ENCODE data around the gene EPN2. TPM values are rescaled to one million over a fixed set of nuclear protein-coding genes. Genes with fewer than 3 reads are reported as not detected.

Gene EPN2
- total RNA-seq, 4 donors from 2014 or later, result 26.5 to 49.2 (median 38.9) TPM

GRCh38 chr17:19249681-19250080, 12.5 kb downstream of the EPN2 start:
- H3K27me3 ChIP-seq, result no peaks in the 10 kb centered on the region
- 51% methylated on average over 7 of the region's 7 CpGs for WGBS
- no peaks in the 10 kb centered on the region for H3K9me3 ChIP-seq
- intact Hi-C loops (cut with DNase I), result no loop called here
- H3K4me1 ChIP-seq, result peaks cover 58 to 76% (median 65%) of the 10 kb centered on the region in 4 donors
- no peaks in the 10 kb centered on the region for H3K36me3 ChIP-seq
- H3K27ac ChIP-seq (replicated peaks in 1 of 4), result peak overlapping the region; percentile 48 to 74 (median 56)
- H3K4me3 ChIP-seq, result no peak overlapping the region
- TF ChIP-seq POLR2A (IDR thresholded peaks at IDR 0.05; ENCODE audit: low read depth), result no peak
- TF ChIP-seq POLR2AphosphoS5 (IDR thresholded peaks at IDR 0.05), result no peak
- TF ChIP-seq, protein P1, sequence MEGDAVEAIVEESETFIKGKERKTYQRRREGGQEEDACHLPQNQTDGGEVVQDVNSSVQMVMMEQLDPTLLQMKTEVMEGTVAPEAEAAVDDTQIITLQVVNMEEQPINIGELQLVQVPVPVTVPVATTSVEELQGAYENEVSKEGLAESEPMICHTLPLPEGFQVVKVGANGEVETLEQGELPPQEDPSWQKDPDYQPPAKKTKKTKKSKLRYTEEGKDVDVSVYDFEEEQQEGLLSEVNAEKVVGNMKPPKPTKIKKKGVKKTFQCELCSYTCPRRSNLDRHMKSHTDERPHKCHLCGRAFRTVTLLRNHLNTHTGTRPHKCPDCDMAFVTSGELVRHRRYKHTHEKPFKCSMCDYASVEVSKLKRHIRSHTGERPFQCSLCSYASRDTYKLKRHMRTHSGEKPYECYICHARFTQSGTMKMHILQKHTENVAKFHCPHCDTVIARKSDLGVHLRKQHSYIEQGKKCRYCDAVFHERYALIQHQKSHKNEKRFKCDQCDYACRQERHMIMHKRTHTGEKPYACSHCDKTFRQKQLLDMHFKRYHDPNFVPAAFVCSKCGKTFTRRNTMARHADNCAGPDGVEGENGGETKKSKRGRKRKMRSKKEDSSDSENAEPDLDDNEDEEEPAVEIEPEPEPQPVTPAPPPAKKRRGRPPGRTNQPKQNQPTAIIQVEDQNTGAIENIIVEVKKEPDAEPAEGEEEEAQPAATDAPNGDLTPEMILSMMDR (IDR thresholded peaks at IDR 0.05), result no peak
- no peak for TF ChIP-seq EP300 (IDR thresholded peaks at IDR 0.05)
- DNase-seq (ENCODE audit: extremely low spot score), result no peak

DNA sequence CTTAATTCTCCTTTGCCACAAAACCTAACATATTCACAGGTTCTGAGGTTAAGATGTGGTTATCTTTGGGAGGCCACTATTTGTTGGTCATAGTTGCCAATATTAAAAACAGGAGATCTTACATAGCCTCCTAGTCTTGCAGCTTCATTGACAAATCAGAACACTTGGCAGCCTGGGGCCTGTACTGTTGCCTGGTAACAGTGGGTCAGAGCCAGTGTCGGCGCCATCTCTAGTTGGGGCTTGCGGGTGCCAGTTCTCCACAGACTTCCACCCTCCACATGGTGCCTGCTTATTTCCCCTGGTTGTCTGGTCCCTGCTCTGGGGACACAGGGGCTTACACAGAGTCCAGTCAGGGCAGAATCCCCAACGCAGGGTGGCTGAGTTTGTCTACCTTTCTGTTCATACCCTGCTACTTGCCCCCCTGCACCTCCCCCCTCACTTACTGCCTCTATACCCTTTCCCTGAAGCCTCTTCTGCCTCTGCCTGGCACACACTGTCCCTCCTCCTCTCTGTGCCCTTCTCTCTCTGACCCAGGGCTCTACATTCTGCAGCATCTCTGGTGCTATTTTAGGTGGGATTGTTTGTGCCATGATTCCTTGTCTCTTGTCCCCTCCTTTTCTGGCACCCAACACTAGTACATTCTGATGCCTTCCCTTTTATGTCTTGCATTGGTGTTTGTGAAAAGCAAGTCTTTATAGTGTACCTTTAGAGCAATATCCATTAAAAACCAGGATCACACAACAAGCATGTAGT, 13.4 kb downstream of the EPN2 start:
- intact Hi-C loops (cut with DNase I), result no loop called here
- DNase-seq (ENCODE audit: extremely low spot score), result no peak
- TF ChIP-seq EP300 (IDR thresholded peaks at IDR 0.05), result no peak
- TF ChIP-seq POLR2AphosphoS5 (IDR thresholded peaks at IDR 0.05), result peak in 1 of 2 donors; percentile 5
- Histone ChIP-seq H3K4me1 (peaks cover 55 to 71% (median 67%) of the 10 kb centered on the region in 4 donors), H3K27ac (replicated peaks in 1 of 4) (peak overlapping the region; percentile 48 to 74 (median 56)), H3K27me3 (no peaks in the 10 kb centered on the region), H3K36me3 (no peaks in the 10 kb centered on the region), H3K9me3 (no peaks in the 10 kb centered on the region), H3K4me3 (peak overlapping the region in 2 of 4 donors; percentile 5 to 10)
- 47% methylated on average over 4 of the region's 4 CpGs for WGBS

DNA sequence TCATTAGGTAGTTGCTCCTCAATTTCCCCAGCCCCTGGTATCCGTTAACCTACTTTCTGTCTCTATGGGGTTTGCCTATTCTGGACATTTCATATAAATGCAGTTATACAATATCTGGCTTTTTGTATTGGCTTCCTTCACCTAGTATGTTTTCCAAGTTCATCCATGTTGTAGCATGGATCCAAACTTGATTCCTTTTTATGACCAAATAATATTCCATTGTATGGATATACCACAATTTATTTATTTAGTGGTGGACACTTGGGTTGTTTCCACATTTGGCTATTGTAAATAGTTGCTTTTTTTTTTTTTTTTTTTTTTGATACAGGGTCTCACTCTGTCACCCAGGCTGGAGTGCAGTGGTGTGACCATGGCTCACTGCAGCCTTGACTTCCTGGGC, 15.9 kb downstream of the EPN2 start:
- Histone ChIP-seq H3K4me3 (no peak overlapping the region), H3K27me3 (no peaks in the 10 kb centered on the region), H3K9me3 (no peaks in the 10 kb centered on the region), H3K36me3 (no peaks in the 10 kb centered on the region), H3K27ac (replicated peaks in 1 of 4) (no peak overlapping the region), H3K4me1 (peaks cover 55 to 71% (median 60%) of the 10 kb centered on the region in 4 donors)
- DNase-seq (ENCODE audit: extremely low spot score), result no peak
- intact Hi-C loops (cut with DNase I), result no loop called here
- 95% methylated on average over 1 of the region's 1 CpG for WGBS
- TF ChIP-seq POLR2AphosphoS5 (IDR thresholded peaks at IDR 0.05) (no peak), EP300 (IDR thresholded peaks at IDR 0.05) (no peak), POLR2A (IDR thresholded peaks at IDR 0.05; ENCODE audit: low read depth) (no peak)
- TF ChIP-seq, protein P1 (IDR thresholded peaks at IDR 0.05), result no peak

DNA sequence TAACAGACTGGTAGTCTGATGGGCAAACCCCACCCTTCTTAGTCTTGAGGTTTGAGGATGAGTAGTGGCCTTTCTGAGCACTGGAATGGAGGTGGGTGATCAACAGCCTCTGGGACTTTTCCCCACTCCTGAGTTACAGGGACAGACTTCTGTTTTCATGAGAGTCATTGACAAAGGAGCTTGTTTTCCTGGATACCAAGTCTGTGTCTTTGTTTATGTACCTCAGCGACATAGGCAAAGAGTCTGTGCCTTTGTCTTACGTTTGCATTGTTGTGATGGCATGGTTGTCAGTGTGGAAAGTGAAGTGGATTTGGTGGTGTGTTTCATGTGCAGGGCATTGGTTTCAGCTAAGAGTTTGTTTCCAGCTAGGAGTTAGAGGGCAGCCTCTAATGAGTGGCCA, 17.5 kb downstream of the EPN2 start:
- Histone ChIP-seq H3K36me3 (no peaks in the 10 kb centered on the region), H3K27ac (replicated peaks in 1 of 4) (no peak overlapping the region), H3K27me3 (no peaks in the 10 kb centered on the region), H3K4me3 (no peak overlapping the region), H3K9me3 (no peaks in the 10 kb centered on the region), H3K4me1 (peaks cover 42 to 65% (median 55%) of the 10 kb centered on the region in 4 donors)
- DNase-seq (ENCODE audit: extremely low spot score), result no peak
- intact Hi-C loops (cut with DNase I), result no loop called here
- 85% methylated on average over 2 of the region's 2 CpGs for WGBS
- TF ChIP-seq EP300 (IDR thresholded peaks at IDR 0.05) (no peak), POLR2AphosphoS5 (IDR thresholded peaks at IDR 0.05) (no peak), POLR2A (IDR thresholded peaks at IDR 0.05; ENCODE audit: low read depth) (no peak)
- TF ChIP-seq, protein P1 (IDR thresholded peaks at IDR 0.05), result no peak

DNA sequence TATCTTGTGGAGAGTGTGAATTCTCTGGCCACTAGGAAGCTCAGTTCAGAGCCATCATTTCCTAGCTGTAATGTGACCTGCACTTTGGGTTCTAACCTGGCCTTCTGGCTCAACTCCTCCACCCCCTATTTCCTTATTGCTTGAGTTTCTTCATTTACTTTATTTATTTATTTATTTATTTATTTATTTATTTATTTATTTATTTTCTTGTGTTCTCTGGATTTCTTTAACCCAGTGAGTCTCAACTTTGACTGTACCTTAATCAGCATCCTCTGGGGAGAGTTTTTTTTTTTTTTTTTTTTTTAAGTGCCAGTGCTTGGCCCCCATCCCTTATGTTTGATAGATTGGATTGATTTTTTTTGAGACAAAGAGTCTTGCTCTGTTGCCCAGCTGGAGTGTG, 18.1 kb downstream of the EPN2 start:
- no peak overlapping the region for H3K4me3 ChIP-seq
- no peaks in the 10 kb centered on the region for H3K36me3 ChIP-seq
- DNase-seq (ENCODE audit: extremely low spot score), result no peak
- intact Hi-C loops (cut with DNase I), result no loop called here
- peaks cover 42 to 65% (median 55%) of the 10 kb centered on the region in 4 donors for H3K4me1 ChIP-seq
- TF ChIP-seq EP300 (IDR thresholded peaks at IDR 0.05), result no peak
- no peak for TF ChIP-seq POLR2A (IDR thresholded peaks at IDR 0.05; ENCODE audit: low read depth)
- no peak for TF ChIP-seq POLR2AphosphoS5 (IDR thresholded peaks at IDR 0.05)
- TF ChIP-seq, protein P1 (IDR thresholded peaks at IDR 0.05), result no peak
- H3K27me3 ChIP-seq, result no peaks in the 10 kb centered on the region
- H3K9me3 ChIP-seq, result no peaks in the 10 kb centered on the region
- H3K27ac ChIP-seq (replicated peaks in 1 of 4), result no peak overlapping the region

Data from esophagus muscularis mucosa (tissue), 4 donors.